B cell (primary cell): ENCODE data around the gene TJP2.

ENCODE experiments used
- EZH2 ChIP-seq: IDR thresholded peaks from 2 replicates; pipeline ENCODE4 v1.6.1; 2012; ENCODE audit warnings: borderline replicate concordance, low read depth, mild to moderate bottlenecking, moderate library complexity, low read length; ENCODE audit not compliant: insufficient read depth, poor library complexity, severe bottlenecking
- TF ChIP-seq, protein P1 (sequence below): fragments of 200-600 bp; IDR thresholded peaks from one replicate; pipeline ENCODE4 v1.8.0; 2022; ENCODE audit warnings: antibody characterized with exemption, mild to moderate bottlenecking

DNA sequence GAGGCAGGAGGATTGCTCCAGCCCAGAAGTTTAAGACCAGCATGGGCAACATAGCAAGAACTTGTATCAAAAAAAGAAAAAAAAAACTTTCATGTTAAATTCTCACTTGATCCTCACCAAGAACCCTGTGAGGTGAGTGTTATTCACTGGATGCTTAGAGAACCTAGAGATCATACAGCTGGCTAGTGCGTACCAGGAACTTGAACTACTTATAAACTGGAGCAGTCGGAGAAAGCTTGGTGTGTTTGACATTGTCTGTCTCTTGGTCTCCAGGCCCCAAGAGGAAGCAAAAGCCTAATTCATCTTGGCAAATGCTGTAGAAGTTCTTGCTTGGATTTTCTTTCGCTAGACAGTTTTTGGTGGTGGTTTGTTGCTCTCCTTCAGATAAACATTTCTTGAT is 18.1 kb downstream of the TJP2 start:
- TF ChIP-seq, protein P1, sequence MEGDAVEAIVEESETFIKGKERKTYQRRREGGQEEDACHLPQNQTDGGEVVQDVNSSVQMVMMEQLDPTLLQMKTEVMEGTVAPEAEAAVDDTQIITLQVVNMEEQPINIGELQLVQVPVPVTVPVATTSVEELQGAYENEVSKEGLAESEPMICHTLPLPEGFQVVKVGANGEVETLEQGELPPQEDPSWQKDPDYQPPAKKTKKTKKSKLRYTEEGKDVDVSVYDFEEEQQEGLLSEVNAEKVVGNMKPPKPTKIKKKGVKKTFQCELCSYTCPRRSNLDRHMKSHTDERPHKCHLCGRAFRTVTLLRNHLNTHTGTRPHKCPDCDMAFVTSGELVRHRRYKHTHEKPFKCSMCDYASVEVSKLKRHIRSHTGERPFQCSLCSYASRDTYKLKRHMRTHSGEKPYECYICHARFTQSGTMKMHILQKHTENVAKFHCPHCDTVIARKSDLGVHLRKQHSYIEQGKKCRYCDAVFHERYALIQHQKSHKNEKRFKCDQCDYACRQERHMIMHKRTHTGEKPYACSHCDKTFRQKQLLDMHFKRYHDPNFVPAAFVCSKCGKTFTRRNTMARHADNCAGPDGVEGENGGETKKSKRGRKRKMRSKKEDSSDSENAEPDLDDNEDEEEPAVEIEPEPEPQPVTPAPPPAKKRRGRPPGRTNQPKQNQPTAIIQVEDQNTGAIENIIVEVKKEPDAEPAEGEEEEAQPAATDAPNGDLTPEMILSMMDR: no peak
- no peak for TF ChIP-seq EZH2
